T-cell (primary cell): ENCODE measurements around the gene PABPC1L. TPM values are rescaled to one million over a fixed set of nuclear protein-coding genes. Genes with fewer than 3 reads are reported as not detected.

ENCODE experiments used
- ATAC-seq, 4 experiments: fragments of 200-7000 bp in 3 of 4; fragments of 150-1000 bp in 1 of 4; cut with Tn5 transposase; replicated peaks in 1 of 4; 1 replicate in 3 of 4; 2 replicates in 1 of 4; pipeline ENCODE4 v1.10.0; 2021; ENCODE audit warnings: moderate library complexity in 3 of 4, mild to moderate bottlenecking in 2 of 4, moderate number of reproducible peaks in 1 of 4
- CTCF ChIA-PET, 2 donors: fragments of 300-600 bp; sonication (Branson Sonifier 250); formaldehyde crosslinking; loops; one replicate each; lab custom pipeline; 2022; ENCODE audit warnings: antibody characterized with exemption in 2 of 2; lab: Charles Lee
- POLR2A ChIA-PET, 2 donors: fragments of 300-600 bp; sonication (Branson Sonifier 250); formaldehyde crosslinking; loops; one replicate each; lab custom pipeline; 2022; ENCODE audit warnings: antibody characterized with exemption in 2 of 2; lab: Charles Lee
- DNase-seq, 35 experiments: peaks; one replicate each; pipeline versions ENCODE4 v3.0.0 to v3.0.0-alpha.2; 2013 to 2023
- H3K27ac ChIP-seq: one replicate; pipeline ENCODE4 v1.5.1; 2013; ENCODE audit warnings: low read length
- H3K27me3 ChIP-seq, 2 experiments: replicated peaks in 1 of 2; 1 replicate in 1 of 2; 2 replicates in 1 of 2; pipeline versions ENCODE4 v1.6.1 to v1.7.0; 2013; ENCODE audit warnings: low read length in 1 of 2, mixed read lengths in 1 of 2; ENCODE audit not compliant: control insufficient read depth in 2 of 2, insufficient read depth in 2 of 2; ENCODE audit errors: extremely low read depth in 1 of 2
- H3K36me3 ChIP-seq, 2 donors: 1 replicate in 1 of 2; 2 replicates in 1 of 2; pipeline versions ENCODE4 v1.6.1 to v1.7.0; 2013; ENCODE audit warnings: low read length in 1 of 2; ENCODE audit not compliant: control insufficient read depth in 2 of 2, insufficient read depth in 1 of 2; ENCODE audit errors: extremely low read depth in 1 of 2
- H3K4me1 ChIP-seq, 2 experiments: 1 replicate in 1 of 2; 2 replicates in 1 of 2; pipeline versions ENCODE4 v1.6.1 to v1.7.0; 2013; ENCODE audit warnings: low read length in 2 of 2, mixed read lengths in 1 of 2; ENCODE audit not compliant: insufficient read depth in 2 of 2, control insufficient read depth in 1 of 2; ENCODE audit errors: extremely low read depth in 1 of 2
- H3K4me3 ChIP-seq, 2 donors: 1 replicate in 1 of 2; 2 replicates in 1 of 2; pipeline versions ENCODE4 v1.5.1 to v1.7.0; 2013; ENCODE audit warnings: mild to moderate bottlenecking in 2 of 2, low read length in 1 of 2, moderate library complexity in 1 of 2; ENCODE audit not compliant: control insufficient read depth in 1 of 2; ENCODE audit errors: extremely low read depth in 1 of 2
- H3K9me3 ChIP-seq: 2 replicates; pipeline ENCODE4 v1.7.0; 2013
- H3K27ac Mint-ChIP-seq, 2 donors: one replicate each; pipeline ENCODE4 v1.8.0; 2020 to 2021; ENCODE audit warnings: mild to moderate bottlenecking in 2 of 2, mixed read lengths in 2 of 2
- H3K27me3 Mint-ChIP-seq, 2 donors: one replicate each; pipeline ENCODE4 v1.8.0; 2021 to 2022; ENCODE audit warnings: mixed read lengths in 2 of 2
- H3K36me3 Mint-ChIP-seq: one replicate; pipeline ENCODE4 v1.8.0; 2021; ENCODE audit warnings: mixed read lengths
- H3K4me1 Mint-ChIP-seq, 3 donors: one replicate each; pipeline ENCODE4 v1.8.0; 2020 to 2022; ENCODE audit warnings: mixed read lengths in 3 of 3, mild to moderate bottlenecking in 1 of 3
- H3K4me3 Mint-ChIP-seq, 3 donors: one replicate each; pipeline ENCODE4 v1.8.0; 2020 to 2022; ENCODE audit warnings: mild to moderate bottlenecking in 3 of 3, mixed read lengths in 3 of 3, moderate library complexity in 3 of 3
- H3K9me3 Mint-ChIP-seq, 3 donors: one replicate each; pipeline ENCODE4 v1.8.0; 2020 to 2022; ENCODE audit warnings: mixed read lengths in 3 of 3
- WGBS: methylation state at CpG from one replicate; pipeline ENCODE4 v1.1.5; 2013; ENCODE audit warnings: missing lambda C conversion rate; ENCODE audit not compliant: insufficient coverage; 5-methylcytosine and 5-hydroxymethylcytosine counted together
- total RNA-seq, 35 experiments: library from RNA in 6 of 35; stranded (reverse) in 6 of 35; fragments of 120-200 nt in 1 of 35; gene quantifications; one replicate each; pipeline versions ENCODE4 v1.2.1 to v1.2.4 and lab custom pipeline; 2013 to 2026

The PABPC1L gene
- total RNA-seq, 5 donors from 2014 or later (not counting 1 experiment from before 2014, with no cell fraction given) = 45.6 to 66.2 (median 58.2) TPM

DNA sequence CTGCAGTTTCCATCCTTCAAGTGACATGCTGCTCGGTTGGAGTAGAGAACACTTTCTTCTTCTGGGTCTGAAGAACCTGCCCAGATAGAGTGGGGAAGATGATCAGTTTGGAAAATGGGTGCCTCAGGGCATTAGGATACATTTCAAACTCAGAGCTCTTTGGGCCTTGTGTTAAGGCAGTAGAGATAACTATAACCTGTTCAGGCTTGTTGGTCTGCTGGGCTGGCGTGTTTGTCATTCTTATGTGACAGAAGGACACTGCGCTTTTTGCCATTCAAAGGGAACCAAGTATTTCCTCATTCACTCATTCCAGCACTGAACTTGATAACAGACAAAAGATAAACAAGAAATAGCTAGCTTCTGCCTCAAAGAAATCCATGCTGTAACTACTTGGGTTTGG, 46.5 kb downstream of the PABPC1L start:
- H3K36me3 ChIP-seq = peaks cover 12 to 44% of the 10 kb centered on the region in 2 donors
- Mint-ChIP-seq H3K27ac (peak overlapping the region in 1 of 2 donors; percentile 15), H3K27me3 (no peaks in the 10 kb centered on the region), H3K4me3 (no peak overlapping the region), H3K36me3 (peaks cover 54% of the 10 kb centered on the region), H3K9me3 (no peaks in the 10 kb centered on the region), H3K4me1 (peaks cover 57 to 77% (median 68%) of the 10 kb centered on the region in 3 donors)
- no peaks in the 10 kb centered on the region for H3K27me3 ChIP-seq
- ChIA-PET POLR2A (no interaction called here), CTCF (no interaction called here)
- DNase-seq (no peak), ATAC-seq (no peak)
- 100% methylated on average over 1 of the region's 3 CpGs for WGBS
- H3K9me3 ChIP-seq = no peaks in the 10 kb centered on the region
- no peak overlapping the region for H3K27ac ChIP-seq
- peaks cover 15 to 21% of the 10 kb centered on the region in 2 experiments for H3K4me1 ChIP-seq
- H3K4me3 ChIP-seq = no peak overlapping the region

DNA sequence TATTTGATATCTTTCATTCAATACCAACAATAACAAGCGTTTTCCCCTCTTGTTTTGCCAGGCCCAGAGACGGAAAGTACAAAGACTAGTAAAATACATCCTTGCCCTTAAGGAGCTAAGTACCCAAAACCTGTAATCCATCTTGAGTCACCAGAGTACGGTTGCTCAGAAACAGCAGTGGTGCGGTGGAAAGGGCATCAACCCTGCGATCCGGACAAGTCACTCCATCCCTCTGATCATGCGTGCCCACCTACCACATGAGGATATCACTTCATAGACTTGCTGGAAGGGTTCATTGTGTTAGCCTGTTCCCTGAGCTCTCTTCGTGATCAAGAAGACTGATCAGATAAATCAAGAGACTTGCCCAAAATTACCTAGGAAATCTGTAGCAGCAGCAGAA, 48.4 kb downstream of the PABPC1L start:
- no peaks in the 10 kb centered on the region for H3K27me3 Mint-ChIP-seq
- peaks cover 12 to 30% of the 10 kb centered on the region in 2 donors for H3K36me3 ChIP-seq
- H3K27ac ChIP-seq = no peak overlapping the region

DNA sequence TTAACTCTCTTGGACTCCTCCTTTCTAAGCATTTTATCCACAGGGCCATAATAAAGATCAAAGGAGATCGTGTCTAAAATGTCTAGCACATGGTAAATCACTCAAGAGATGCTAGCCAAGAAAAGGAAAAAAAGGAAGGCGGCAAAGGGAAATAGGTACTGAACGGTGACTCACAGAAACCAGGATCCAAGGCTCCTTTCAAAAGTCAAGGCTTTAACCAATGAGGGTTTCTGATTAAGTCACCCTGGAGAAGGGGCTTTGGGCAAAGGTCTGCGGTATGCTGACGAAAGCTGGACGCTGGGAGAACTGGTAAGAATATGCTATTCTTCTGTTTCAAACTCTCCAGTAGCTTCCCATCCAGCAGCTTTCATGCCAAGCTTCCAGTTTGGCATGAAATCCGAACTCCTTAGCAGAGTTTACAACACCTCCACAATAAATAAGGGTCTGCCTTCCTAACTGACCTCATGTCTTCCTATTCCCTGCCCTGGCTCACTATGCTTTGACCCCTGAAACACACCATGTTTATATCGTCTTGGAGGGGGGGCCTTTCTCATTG, 49.3 kb downstream of the PABPC1L start:
- H3K36me3 ChIP-seq = peaks cover 7 to 21% of the 10 kb centered on the region in 2 donors
- H3K27ac Mint-ChIP-seq = peak overlapping the region; percentile 82 to 91
- H3K9me3 Mint-ChIP-seq = no peaks in the 10 kb centered on the region
- 0% methylated on average over 1 of the region's 8 CpGs for WGBS
- H3K27ac ChIP-seq = no peak overlapping the region
- ChIA-PET CTCF (interaction anchor here (0.5 to 1.9 kb wide), 11 partner anchors 8 to 188 kb away, joined by 3 to 8 read pairs (median 4); no protein-coding TSS in a partner anchor), POLR2A (interaction anchor here (0.6 to 1.9 kb wide), 3 partner anchors 12 to 87 kb away, joined by 3 to 12 read pairs (median 3); no protein-coding TSS in a partner anchor)
- peaks cover 27% of the 10 kb centered on the region for H3K36me3 Mint-ChIP-seq
- no peak for DNase-seq
- peaks cover 46 to 68% (median 67%) of the 10 kb centered on the region in 3 donors for H3K4me1 Mint-ChIP-seq
- H3K27me3 ChIP-seq = no peaks in the 10 kb centered on the region
- H3K4me3 Mint-ChIP-seq = peak overlapping the region; percentile 94 to 99 (median 96)
- peak overlapping the region; percentile 33 to 82 for H3K4me3 ChIP-seq
- H3K27me3 Mint-ChIP-seq = no peaks in the 10 kb centered on the region
- peaks cover 15 to 21% of the 10 kb centered on the region in 2 experiments for H3K4me1 ChIP-seq
- H3K9me3 ChIP-seq = no peaks in the 10 kb centered on the region
- ATAC-seq = no peak

More for the DNA sequence above, 48.4 kb downstream of the PABPC1L start:
- DNase-seq (no peak), ATAC-seq (no peak)
- H3K4me1 ChIP-seq = peaks cover 15 to 21% of the 10 kb centered on the region in 2 experiments
- Mint-ChIP-seq H3K27ac (peak overlapping the region in 1 of 2 donors; percentile 51), H3K4me3 (peak overlapping the region; percentile 94 to 99 (median 96)), H3K9me3 (no peaks in the 10 kb centered on the region), H3K36me3 (peaks cover 36% of the 10 kb centered on the region), H3K4me1 (peaks cover 53 to 72% (median 70%) of the 10 kb centered on the region in 3 donors)
- H3K9me3 ChIP-seq = no peaks in the 10 kb centered on the region
- ChIA-PET CTCF (interaction anchor here (0.7 to 1.5 kb wide), 7 partner anchors 9 to 56 kb away, joined by 3 to 8 read pairs (median 4); no protein-coding TSS in a partner anchor), POLR2A (interaction anchor here (0.6 to 0.9 kb wide), 3 partner anchors 19 to 55 kb away, joined by 3 to 6 read pairs (median 3); no protein-coding TSS in a partner anchor)
- H3K4me3 ChIP-seq = no peak overlapping the region
- H3K27me3 ChIP-seq = no peaks in the 10 kb centered on the region
- 100% methylated on average over 4 of the region's 8 CpGs for WGBS

DNA sequence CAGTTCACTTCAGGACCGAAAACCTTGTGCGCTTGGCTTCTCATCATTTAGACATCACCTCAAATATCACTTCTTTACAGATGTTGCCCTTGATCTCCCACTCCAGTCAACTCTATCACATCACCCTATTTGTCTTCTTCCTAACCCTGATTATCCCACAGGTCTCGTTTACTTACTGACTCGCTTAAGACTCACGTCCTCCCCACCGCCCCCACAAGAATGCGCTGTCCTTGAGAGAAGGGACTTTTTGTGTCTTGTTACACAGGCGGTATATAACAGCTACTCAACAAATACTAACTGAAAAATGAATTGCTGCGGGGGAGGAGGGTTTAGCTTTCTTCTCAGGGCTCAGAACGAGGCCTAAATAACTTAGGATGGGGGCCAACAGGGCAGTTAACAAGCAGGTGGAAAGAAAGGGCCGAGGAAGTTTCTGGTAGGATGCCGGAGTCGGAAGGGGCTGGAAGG, 49.8 kb downstream of the PABPC1L start:
- H3K27ac Mint-ChIP-seq = peak overlapping the region; percentile 82 to 91
- H3K4me1 ChIP-seq = peaks cover 15 to 21% of the 10 kb centered on the region in 2 experiments
- H3K36me3 Mint-ChIP-seq = peaks cover 23% of the 10 kb centered on the region
- peak overlapping the region; percentile 94 to 99 (median 96) for H3K4me3 Mint-ChIP-seq
- H3K4me3 ChIP-seq = peak overlapping the region; percentile 33 to 82
- peaks cover 7 to 16% of the 10 kb centered on the region in 2 donors for H3K36me3 ChIP-seq
- CTCF ChIA-PET = interaction anchor here (0.5 to 1.9 kb wide), 12 partner anchors 8 to 752 kb away, joined by 3 to 6 read pairs (median 4); partner anchors contain the start of gene PABPC1L (in 1 of the 2)
- no peaks in the 10 kb centered on the region for H3K9me3 Mint-ChIP-seq
- no peaks in the 10 kb centered on the region for H3K27me3 Mint-ChIP-seq
- DNase-seq (peak in 32 of 35 experiments; percentile 37 to 79 (median 58)), ATAC-seq (peak; percentile 58 to 69 (median 61))
- WGBS = 7% methylated on average over 5 of the region's 13 CpGs
- POLR2A ChIA-PET = interaction anchor here (0.6 to 1.9 kb wide), 5 partner anchors 12 to 1495 kb away, joined by 3 to 12 read pairs (median 3); no protein-coding TSS in a partner anchor
- peaks cover 46 to 66% (median 64%) of the 10 kb centered on the region in 3 donors for H3K4me1 Mint-ChIP-seq
- no peaks in the 10 kb centered on the region for H3K9me3 ChIP-seq
- H3K27ac ChIP-seq = peak overlapping the region; percentile 4
- no peaks in the 10 kb centered on the region for H3K27me3 ChIP-seq

DNA sequence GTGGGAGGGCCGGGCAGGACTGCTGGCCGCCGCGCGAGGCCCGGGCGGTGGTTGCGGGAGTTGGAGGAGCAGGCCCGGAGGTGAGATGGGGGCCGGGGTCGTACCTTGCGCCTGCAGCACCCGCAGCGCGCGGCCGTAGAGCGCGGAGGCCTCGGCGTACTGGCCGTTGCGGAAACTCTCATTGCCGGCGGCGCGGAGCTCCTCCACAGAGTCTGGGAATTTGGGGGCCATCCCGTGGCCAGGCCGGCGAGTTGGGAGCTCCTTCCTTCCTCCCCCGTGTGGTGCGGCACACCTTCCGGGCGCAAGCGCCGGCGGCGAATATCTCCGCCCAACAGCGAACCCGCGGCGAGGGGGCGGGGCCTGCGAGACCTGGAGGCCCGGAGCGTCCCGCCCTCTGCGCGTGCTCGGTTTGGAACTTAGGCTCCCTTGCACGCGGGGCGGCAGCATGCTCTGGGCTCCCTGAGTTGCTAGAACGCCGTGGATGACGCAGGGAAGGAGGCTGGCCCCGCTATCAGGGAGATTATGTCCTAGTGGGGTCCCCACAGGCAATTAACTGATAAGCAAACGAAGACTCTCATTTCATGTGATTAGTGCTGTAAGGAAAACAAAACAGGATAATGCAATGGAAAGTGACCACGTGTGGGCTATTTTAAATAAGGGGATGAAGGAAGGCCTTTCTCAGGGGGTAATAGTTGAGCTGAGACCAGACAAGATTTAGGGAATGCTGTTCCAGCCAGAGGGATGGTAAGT, 50.4 kb downstream of the PABPC1L start, which contains the start of gene TOMM34:
Gene TOMM34 (minus strand): TSS at position 295 of the 750 bp plus-strand sequence. CDS start 64 bp downstream, at position 231.
- ChIA-PET POLR2A (interaction anchor here (0.6 to 1.9 kb wide), 6 partner anchors 11 to 1496 kb away, joined by 3 to 12 read pairs (median 6); no protein-coding TSS in a partner anchor), CTCF (interaction anchor here (0.5 to 1.9 kb wide), 12 partner anchors 10 to 752 kb away, joined by 3 to 6 read pairs (median 4); partner anchors contain the start of gene PABPC1L (in 1 of the 2))
- H3K4me1 ChIP-seq = peaks cover 15 to 22% of the 10 kb centered on the region in 2 experiments
- Mint-ChIP-seq H3K4me3 (peak within 1 kb of the TSS; percentile 94 to 99 (median 96)), H3K9me3 (no peaks in the 10 kb centered on the region), H3K4me1 (peaks cover 48 to 66% (median 63%) of the 10 kb centered on the region in 3 donors), H3K27me3 (no peaks in the 10 kb centered on the region), H3K36me3 (peaks cover 17% of the 10 kb centered on the region), H3K27ac (peak within 1 kb of the TSS; percentile 95 to 97)
- H3K4me3 ChIP-seq = peak within 1 kb of the TSS; percentile 64 to 82
- peak; percentile 85 to 97 (median 91) for DNase-seq
- H3K27me3 ChIP-seq = no peaks in the 10 kb centered on the region
- H3K9me3 ChIP-seq = no peaks in the 10 kb centered on the region
- peak within 1 kb of the TSS; percentile 57 for H3K27ac ChIP-seq
- ATAC-seq = peak; percentile 96 to 99 (median 98)
- under 1% methylated on average over 56 of the region's 60 CpGs for WGBS
- peaks cover 7 to 10% of the 10 kb centered on the region in 2 donors for H3K36me3 ChIP-seq
